ENCODE results near the gene RPL15. TPM values are rescaled to one million over a fixed set of nuclear protein-coding genes. Genes with fewer than 3 reads are reported as not detected.

Gene RPL15
- total RNA-seq, 1 donor from 2014 or later, result 1,850 TPM

DNA sequence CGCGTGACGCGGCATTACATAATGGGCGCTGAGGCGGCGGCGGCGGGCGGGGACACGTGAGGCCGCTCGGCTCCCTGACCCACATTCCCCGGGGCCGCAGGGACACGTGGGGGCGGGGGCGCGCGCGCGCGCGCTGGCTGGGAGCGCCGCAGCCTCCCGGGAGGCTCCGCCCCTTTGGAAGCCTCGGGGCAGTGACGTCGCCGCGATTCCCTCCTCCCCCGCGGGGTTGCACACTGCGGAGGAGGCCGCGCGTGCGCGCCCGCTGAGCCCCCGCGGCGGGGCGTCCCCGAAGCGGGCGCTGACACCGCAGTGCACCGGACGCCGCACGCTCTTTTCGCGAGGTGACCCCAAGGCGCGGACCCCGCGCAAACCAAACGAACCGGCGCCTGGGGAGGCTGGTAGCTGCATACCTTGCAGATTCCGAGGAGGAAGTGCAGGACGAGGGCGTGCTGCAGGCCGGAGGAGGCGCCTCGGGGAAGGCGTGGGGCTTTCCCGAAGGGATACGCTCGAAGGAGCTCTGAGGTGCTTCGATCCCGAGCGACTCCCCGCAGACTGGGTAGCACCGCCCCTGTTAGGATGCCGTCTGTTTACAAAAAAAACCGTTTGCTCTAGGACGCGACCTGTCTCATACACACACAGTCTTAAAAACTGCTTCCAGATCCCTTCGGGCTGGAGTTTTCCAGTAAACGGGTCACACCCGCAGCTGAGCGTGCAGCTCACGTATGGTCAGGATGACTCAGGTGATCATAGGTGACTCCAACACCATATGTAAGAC is 29.2 kb downstream of the RPL15 start:
- H3K4me1 Mint-ChIP-seq, result peaks cover 26% of the 10 kb centered on the region

DNA sequence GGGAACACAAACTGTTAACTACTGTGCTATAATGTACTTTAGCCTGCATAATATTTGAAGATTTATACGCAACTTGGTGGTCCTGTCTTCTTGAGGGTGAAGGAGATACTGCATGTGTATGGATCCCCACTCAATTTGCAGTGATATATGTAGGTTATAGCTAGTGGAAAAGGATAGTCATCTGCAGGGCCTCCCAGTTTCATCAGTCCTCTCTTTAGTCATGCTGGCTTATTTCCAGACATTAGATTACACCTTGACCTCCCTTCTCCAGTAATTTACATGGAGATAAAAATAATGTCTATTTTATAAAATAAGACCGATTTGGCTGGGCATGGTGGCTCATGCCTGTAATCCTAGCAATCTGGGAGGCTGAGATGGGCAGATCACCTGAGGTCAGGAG is 31.8 kb downstream of the RPL15 start:
- Mint-ChIP-seq H3K27ac (no peak overlapping the region), H3K36me3 (ENCODE audit: low read depth) (peaks cover 2% of the 10 kb centered on the region), H3K9me3 (no peaks in the 10 kb centered on the region), H3K4me1 (peaks cover 26% of the 10 kb centered on the region), H3K4me3 (no peak overlapping the region), H3K27me3 (peaks cover 15% of the 10 kb centered on the region)
- intact Hi-C loops (cut with micrococcal nuclease), result no loop called here
- DNase-seq, result no peak

More for the DNA sequence above, 29.2 kb downstream of the RPL15 start:
- DNase-seq, result peak; percentile 97
- Mint-ChIP-seq H3K27ac (peak overlapping the region; percentile 87), H3K4me3 (peak overlapping the region; percentile 85), H3K9me3 (no peaks in the 10 kb centered on the region), H3K27me3 (peaks cover 33% of the 10 kb centered on the region), H3K36me3 (ENCODE audit: low read depth) (peaks cover 2% of the 10 kb centered on the region)
- intact Hi-C loops (cut with micrococcal nuclease), result loop anchor here (1.0 kb wide), 2 partner anchors 29 to 136 kb away; partner anchors contain the start of gene RPL15

DNA sequence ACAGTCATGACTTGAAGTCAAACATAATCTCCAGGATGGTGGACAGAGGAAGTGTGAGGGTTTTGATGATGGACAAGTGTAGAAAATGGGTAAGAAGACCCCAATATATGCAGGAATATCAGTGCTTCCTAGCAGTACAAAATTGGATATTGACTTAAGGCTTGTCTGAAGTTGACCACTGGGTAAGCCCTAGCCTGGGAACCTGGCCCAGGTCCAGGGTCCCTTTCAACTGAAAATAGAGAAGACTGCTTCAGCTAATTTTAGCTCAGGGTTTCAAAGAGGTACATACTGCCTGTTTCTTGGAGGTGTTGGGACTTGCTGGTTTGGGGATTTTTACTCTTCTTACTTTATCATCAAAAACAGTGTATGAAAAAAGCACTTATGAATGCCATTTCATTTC is 32.9 kb downstream of the RPL15 start:
- intact Hi-C loops (cut with micrococcal nuclease), result loop anchor here (2.0 kb wide), 1 partner anchor 55 kb away; no protein-coding TSS in a partner anchor
- Mint-ChIP-seq H3K27me3 (peaks cover 6% of the 10 kb centered on the region), H3K27ac (no peak overlapping the region), H3K4me3 (peak overlapping the region; percentile 40), H3K36me3 (ENCODE audit: low read depth) (peaks cover 2% of the 10 kb centered on the region), H3K9me3 (no peaks in the 10 kb centered on the region), H3K4me1 (peaks cover 22% of the 10 kb centered on the region)
- no peak for DNase-seq

DNA sequence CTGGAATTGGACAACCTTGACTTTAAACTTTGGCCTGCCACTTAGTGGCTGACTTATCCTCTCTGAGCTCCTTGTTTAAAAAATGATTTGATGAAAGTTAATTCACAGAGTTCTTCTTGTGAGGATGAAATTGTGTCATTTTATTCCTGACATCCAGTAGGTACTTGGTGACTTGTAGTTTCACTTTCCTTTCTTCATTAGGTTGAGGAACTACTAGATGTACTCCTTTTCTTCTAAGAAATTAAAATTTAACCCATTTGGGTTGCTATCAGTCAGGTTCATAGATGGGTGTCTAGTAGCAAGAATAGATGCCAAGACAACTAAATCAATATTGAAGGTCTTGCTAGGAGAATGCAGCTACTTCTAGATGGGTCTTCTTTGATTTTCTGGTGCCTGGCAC is 33.4 kb downstream of the RPL15 start:
- H3K27ac Mint-ChIP-seq, result no peak overlapping the region
- intact Hi-C loops (cut with micrococcal nuclease), result loop anchor here (2.0 kb wide), 1 partner anchor 55 kb away; no protein-coding TSS in a partner anchor

DNA sequence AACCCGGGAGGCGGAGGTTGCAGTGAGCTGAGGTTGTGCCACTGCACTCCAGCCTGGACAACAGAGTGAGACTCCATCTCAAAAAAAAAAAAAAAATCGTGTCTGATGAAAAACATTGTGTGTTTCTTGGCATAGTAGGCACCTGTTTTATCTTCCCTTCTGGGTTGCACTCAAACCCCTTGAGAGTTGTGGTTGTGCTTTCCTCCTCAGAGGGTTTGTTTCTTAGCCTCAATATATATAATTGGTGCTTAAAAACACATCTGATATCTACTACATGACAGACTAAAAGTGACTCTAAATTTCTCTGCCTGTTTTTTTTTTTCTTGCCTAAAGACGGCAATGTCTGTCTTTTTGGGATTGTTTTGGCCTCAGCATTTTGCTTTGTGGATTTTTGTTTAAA is 35.7 kb downstream of the RPL15 start:
- intact Hi-C loops (cut with micrococcal nuclease), result no loop called here
- H3K27ac Mint-ChIP-seq, result no peak overlapping the region
- no peak overlapping the region for H3K4me3 Mint-ChIP-seq
- no peaks in the 10 kb centered on the region for H3K9me3 Mint-ChIP-seq
- H3K4me1 Mint-ChIP-seq, result peaks cover 16% of the 10 kb centered on the region
- no peak for DNase-seq
- peaks cover 2% of the 10 kb centered on the region for H3K36me3 Mint-ChIP-seq (ENCODE audit: low read depth)
- H3K27me3 Mint-ChIP-seq, result peaks cover 3% of the 10 kb centered on the region

More for the DNA sequence above, 33.4 kb downstream of the RPL15 start:
- Mint-ChIP-seq H3K9me3 (no peaks in the 10 kb centered on the region), H3K36me3 (ENCODE audit: low read depth) (peaks cover 2% of the 10 kb centered on the region), H3K27me3 (peaks cover 6% of the 10 kb centered on the region), H3K4me1 (peaks cover 22% of the 10 kb centered on the region), H3K4me3 (peak overlapping the region; percentile 40)
- no peak for DNase-seq

DNA sequence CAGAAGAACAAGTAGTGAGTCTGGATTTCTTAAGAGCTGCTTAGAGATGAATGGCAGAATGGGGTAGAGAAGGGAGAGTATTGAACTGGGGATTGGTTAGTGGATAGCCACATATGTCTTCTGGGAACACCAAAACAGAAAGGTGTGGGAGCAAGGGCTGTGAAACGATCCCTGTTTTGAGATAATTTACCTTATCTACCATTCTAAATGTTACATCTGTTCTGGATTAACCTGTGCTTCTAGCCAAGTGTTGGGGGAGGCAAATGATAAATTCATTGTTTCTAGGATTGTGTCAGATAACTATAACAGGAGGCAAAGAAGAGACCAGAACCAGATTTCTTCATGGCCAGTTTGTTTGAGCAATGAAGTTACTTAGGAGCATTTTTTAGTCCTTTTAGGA is 36.6 kb downstream of the RPL15 start:
- Mint-ChIP-seq H3K27me3 (no peaks in the 10 kb centered on the region), H3K36me3 (ENCODE audit: low read depth) (peaks cover 2% of the 10 kb centered on the region)
- intact Hi-C loops (cut with micrococcal nuclease), result no loop called here

GRCh38 chr3:23954144-23954543 is 37.2 kb downstream of the RPL15 start:
- intact Hi-C loops (cut with micrococcal nuclease), result no loop called here
- peaks cover 2% of the 10 kb centered on the region for H3K36me3 Mint-ChIP-seq (ENCODE audit: low read depth)
- H3K9me3 Mint-ChIP-seq, result no peaks in the 10 kb centered on the region
- no peaks in the 10 kb centered on the region for H3K27me3 Mint-ChIP-seq
- peaks cover 14% of the 10 kb centered on the region for H3K4me1 Mint-ChIP-seq
- H3K27ac Mint-ChIP-seq, result no peak overlapping the region
- H3K4me3 Mint-ChIP-seq, result no peak overlapping the region
- no peak for DNase-seq

More for the DNA sequence above, 36.6 kb downstream of the RPL15 start:
- no peak for DNase-seq
- H3K9me3 Mint-ChIP-seq, result no peaks in the 10 kb centered on the region
- peaks cover 13% of the 10 kb centered on the region for H3K4me1 Mint-ChIP-seq
- H3K4me3 Mint-ChIP-seq, result no peak overlapping the region
- no peak overlapping the region for H3K27ac Mint-ChIP-seq

DNA sequence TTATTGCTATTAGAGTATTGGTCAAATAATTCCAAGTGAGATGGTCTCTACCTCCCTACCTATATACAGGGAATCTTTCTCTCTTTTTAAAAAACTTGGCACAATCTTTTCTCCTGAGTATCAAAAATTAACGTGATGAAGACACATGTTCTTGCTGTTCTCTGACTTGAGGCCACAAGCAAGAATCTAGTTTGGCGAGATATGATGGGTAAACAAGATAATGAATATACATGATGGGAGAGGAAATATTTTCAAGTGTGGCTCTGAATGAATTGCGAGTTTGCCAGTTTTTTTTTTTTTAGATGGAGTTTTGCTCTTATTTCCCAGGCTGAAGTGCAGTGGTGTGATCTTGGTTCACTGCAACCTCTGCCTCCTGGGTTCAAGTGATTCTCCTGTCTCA is 39.8 kb downstream of the RPL15 start:
- H3K27ac Mint-ChIP-seq, result no peak overlapping the region
- no peak overlapping the region for H3K4me3 Mint-ChIP-seq
- H3K4me1 Mint-ChIP-seq, result peaks cover 5% of the 10 kb centered on the region
- no peaks in the 10 kb centered on the region for H3K27me3 Mint-ChIP-seq
- H3K36me3 Mint-ChIP-seq (ENCODE audit: low read depth), result peaks cover 2% of the 10 kb centered on the region
- no peaks in the 10 kb centered on the region for H3K9me3 Mint-ChIP-seq
- no peak for DNase-seq
- intact Hi-C loops (cut with micrococcal nuclease), result no loop called here

DNA sequence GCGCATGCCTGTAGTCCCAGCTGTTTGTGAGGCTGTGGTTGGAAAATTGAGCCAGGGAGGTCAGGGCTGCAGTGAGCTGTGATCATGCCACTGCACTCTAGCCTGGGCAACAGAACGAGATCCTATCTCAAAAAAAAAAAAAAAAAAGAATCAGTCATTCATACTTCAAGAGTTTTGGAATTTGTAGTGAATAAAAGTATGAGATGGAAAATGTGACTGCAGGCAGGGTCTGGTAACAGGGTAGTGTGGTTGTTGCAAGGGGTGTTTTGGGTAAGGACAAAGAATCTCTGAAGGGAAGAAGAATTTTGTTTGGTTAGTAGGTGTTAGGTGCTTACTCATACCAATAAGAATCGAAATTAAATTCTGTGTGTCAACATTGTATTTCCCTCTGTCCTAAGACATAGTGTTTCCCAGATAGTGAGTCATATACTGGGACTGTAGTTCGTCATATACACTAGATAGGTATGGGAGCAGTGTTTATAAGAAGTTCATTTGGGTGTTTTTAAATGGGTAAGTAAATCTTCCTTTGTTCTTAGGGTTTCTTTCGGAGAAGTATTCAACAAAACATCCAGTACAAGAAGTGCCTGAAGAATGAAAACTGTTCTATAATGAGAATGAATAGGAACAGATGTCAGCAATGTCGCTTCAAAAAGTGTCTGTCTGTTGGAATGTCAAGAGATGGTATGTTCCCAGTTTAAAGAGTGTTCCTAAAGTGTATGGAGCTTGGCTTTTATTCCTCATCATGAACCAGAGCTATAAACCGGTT is 42.4 kb downstream of the RPL15 start:
- H3K9me3 Mint-ChIP-seq, result no peaks in the 10 kb centered on the region
- no peaks in the 10 kb centered on the region for H3K27me3 Mint-ChIP-seq
- H3K4me1 Mint-ChIP-seq, result peaks cover 5% of the 10 kb centered on the region
- H3K27ac Mint-ChIP-seq, result no peak overlapping the region
- DNase-seq, result no peak
- intact Hi-C loops (cut with micrococcal nuclease), result no loop called here
- peaks cover 2% of the 10 kb centered on the region for H3K36me3 Mint-ChIP-seq (ENCODE audit: low read depth)
- no peak overlapping the region for H3K4me3 Mint-ChIP-seq

GRCh38 chr3:23960649-23961048 is 43.7 kb downstream of the RPL15 start:
- DNase-seq, result no peak
- Mint-ChIP-seq H3K27ac (no peak overlapping the region), H3K4me1 (peaks cover 5% of the 10 kb centered on the region), H3K4me3 (no peak overlapping the region), H3K27me3 (no peaks in the 10 kb centered on the region), H3K36me3 (ENCODE audit: low read depth) (peaks cover 7% of the 10 kb centered on the region), H3K9me3 (no peaks in the 10 kb centered on the region)
- intact Hi-C loops (cut with micrococcal nuclease), result no loop called here

DNA sequence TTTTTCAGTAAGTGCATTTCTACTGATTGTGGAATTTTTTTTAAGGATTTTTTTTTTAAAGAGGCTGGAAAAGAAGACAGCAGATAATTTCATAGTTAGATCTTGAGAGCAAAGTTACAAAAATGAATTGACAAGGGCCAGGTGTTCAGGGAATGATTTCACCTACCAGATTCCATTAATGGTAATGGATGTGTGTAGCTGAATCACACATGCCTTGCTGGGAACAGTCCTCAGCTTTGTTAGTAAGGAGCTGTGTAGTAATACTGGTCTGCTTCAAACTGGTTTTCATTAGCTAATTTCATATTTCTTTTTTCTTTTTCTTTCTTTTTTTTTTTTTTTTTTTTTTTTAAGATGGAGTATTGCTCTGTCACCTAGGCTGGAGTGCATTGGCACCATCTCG is 44.1 kb downstream of the RPL15 start:
- peaks cover 5% of the 10 kb centered on the region for H3K36me3 Mint-ChIP-seq (ENCODE audit: low read depth)

DNA sequence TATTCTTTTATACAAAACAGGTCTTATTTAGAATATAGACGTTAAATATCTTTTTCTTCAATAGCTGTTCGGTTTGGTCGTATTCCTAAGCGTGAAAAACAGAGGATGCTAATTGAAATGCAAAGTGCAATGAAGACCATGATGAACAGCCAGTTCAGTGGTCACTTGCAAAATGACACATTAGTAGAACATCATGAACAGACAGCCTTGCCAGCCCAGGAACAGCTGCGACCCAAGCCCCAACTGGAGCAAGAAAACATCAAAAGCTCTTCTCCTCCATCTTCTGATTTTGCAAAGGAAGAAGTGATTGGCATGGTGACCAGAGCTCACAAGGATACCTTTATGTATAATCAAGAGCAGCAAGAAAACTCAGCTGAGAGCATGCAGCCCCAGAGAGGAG is 45.0 kb downstream of the RPL15 start:
- H3K27me3 Mint-ChIP-seq, result no peaks in the 10 kb centered on the region
- no peaks in the 10 kb centered on the region for H3K9me3 Mint-ChIP-seq
- H3K36me3 Mint-ChIP-seq (ENCODE audit: low read depth), result peaks cover 5% of the 10 kb centered on the region
- H3K27ac Mint-ChIP-seq, result no peak overlapping the region
- no peak for DNase-seq
- intact Hi-C loops (cut with micrococcal nuclease), result no loop called here
- H3K4me3 Mint-ChIP-seq, result no peak overlapping the region
- peaks cover 5% of the 10 kb centered on the region for H3K4me1 Mint-ChIP-seq

More for the DNA sequence above, 44.1 kb downstream of the RPL15 start:
- DNase-seq, result no peak
- H3K4me1 Mint-ChIP-seq, result peaks cover 5% of the 10 kb centered on the region
- no peak overlapping the region for H3K4me3 Mint-ChIP-seq
- no peak overlapping the region for H3K27ac Mint-ChIP-seq
- no peaks in the 10 kb centered on the region for H3K9me3 Mint-ChIP-seq
- intact Hi-C loops (cut with micrococcal nuclease), result no loop called here
- H3K27me3 Mint-ChIP-seq, result no peaks in the 10 kb centered on the region

DNA sequence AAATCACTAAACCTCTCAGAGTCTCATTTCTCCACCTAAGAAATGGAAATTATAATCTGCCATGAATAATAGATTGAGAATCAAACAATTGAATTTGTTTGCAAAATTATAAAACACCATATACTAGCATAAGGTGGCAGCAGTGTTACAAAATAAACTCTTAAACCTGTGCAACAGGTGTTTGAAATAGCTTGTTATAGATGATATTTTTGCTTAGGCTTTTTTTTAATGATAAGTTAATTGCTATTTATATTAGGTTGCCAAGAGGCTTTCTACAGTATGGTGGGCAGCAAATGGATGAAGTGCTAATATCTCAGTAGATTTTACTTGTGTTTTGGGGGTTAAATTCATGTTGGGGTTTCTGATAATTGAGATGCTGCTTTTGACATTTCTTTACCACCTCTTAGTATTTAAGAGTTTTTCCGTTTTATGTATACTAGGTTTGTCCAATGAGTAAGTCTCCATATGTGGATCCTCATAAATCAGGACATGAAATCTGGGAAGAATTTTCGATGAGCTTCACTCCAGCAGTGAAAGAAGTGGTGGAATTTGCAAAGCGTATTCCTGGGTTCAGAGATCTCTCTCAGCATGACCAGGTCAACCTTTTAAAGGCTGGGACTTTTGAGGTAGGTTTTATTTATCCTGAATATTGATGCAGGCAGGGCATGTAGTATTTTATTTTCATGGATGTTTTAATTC is 47.8 kb downstream of the RPL15 start:
- no peak overlapping the region for H3K4me3 Mint-ChIP-seq

GRCh38 chr3:23966328-23966727 is 49.4 kb downstream of the RPL15 start:
- intact Hi-C loops (cut with micrococcal nuclease), result no loop called here
- H3K4me1 Mint-ChIP-seq, result no peaks in the 10 kb centered on the region
- no peaks in the 10 kb centered on the region for H3K27me3 Mint-ChIP-seq
- no peak overlapping the region for H3K27ac Mint-ChIP-seq
- H3K4me3 Mint-ChIP-seq, result no peak overlapping the region
- DNase-seq, result no peak
- no peaks in the 10 kb centered on the region for H3K9me3 Mint-ChIP-seq
- H3K36me3 Mint-ChIP-seq (ENCODE audit: low read depth), result peaks cover 9% of the 10 kb centered on the region

More for the DNA sequence above, 47.8 kb downstream of the RPL15 start:
- no peak for DNase-seq
- H3K9me3 Mint-ChIP-seq, result no peaks in the 10 kb centered on the region
- intact Hi-C loops (cut with micrococcal nuclease), result no loop called here
- H3K36me3 Mint-ChIP-seq (ENCODE audit: low read depth), result peaks cover 9% of the 10 kb centered on the region
- no peaks in the 10 kb centered on the region for H3K27me3 Mint-ChIP-seq
- H3K4me1 Mint-ChIP-seq, result no peaks in the 10 kb centered on the region
- no peak overlapping the region for H3K27ac Mint-ChIP-seq

Data from activated CD4-positive, alpha-beta T cell treated with anti-CD3 and anti-CD28 coated beads, Interleukin-2, amount 10 ng/mL, durations not matched to agents 24 days and 14 days (primary cell).